ENCODE data around the gene LIPN. TPM values are rescaled to one million over a fixed set of nuclear protein-coding genes. Genes with fewer than 3 reads are reported as not detected.

LIPN gene
- total and polyA plus RNA-seq, 2 donors (not counting 1 experiment from before 2014, with no cell fraction given) = not detected

DNA sequence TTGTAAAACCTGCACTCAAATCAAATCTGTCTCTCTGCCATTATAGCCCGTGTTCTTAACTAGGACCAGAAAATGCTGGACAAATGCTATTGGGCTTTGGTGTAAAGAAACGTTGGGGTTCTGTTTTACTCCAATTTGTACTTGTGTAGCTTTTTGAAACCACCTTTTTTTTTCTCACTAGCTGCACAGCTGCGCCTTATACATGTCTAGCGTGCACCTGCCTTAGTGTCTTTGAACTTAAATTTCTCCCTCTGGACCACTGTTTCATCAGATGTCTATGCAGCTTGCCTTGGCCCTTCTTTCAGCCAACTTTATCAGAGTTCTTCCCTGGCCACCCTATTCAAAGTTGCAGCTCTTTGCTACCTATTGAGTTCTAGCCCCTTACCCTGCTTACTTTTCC is 49.8 kb downstream of the LIPN start:
- Histone ChIP-seq H4K20me1 (ENCODE audit: control insufficient read depth, extremely low read depth, insufficient read depth, low read length) (no peaks in the 10 kb centered on the region), H3K9ac (ENCODE audit: insufficient read depth, low read length) (no peak overlapping the region), H3K79me2 (ENCODE audit: control insufficient read depth, insufficient read depth, low read length) (no peaks in the 10 kb centered on the region), H3K9me3 (ENCODE audit: control insufficient read depth, insufficient read depth, low read depth, low read length) (no peaks in the 10 kb centered on the region), H3K4me2 (ENCODE audit: extremely low read depth, insufficient read depth, low read length) (no peak overlapping the region), H2AFZ (ENCODE audit: low read length) (no peak overlapping the region), H3K4me1 (ENCODE audit: control insufficient read depth, extremely low read depth, insufficient read depth, low read length) (peaks cover 2% of the 10 kb centered on the region), H3K27me3 (ENCODE audit: control insufficient read depth, insufficient read depth, low read length) (no peaks in the 10 kb centered on the region), H3K4me3 (replicated peaks in 1 of 4; ENCODE audit: control extremely low read depth in 1 of 4, insufficient read depth in 1 of 4, low read depth in 3 of 4, low read length in 4 of 4) (no peak overlapping the region), H3K27ac (ENCODE audit: insufficient read depth, low read length) (no peak overlapping the region), H3K36me3 (ENCODE audit: control insufficient read depth, insufficient read depth, low read length) (no peaks in the 10 kb centered on the region)
- no peak for DNase-seq (ENCODE audit: low read depth in 2 of 2)
- TF ChIP-seq, protein P1, sequence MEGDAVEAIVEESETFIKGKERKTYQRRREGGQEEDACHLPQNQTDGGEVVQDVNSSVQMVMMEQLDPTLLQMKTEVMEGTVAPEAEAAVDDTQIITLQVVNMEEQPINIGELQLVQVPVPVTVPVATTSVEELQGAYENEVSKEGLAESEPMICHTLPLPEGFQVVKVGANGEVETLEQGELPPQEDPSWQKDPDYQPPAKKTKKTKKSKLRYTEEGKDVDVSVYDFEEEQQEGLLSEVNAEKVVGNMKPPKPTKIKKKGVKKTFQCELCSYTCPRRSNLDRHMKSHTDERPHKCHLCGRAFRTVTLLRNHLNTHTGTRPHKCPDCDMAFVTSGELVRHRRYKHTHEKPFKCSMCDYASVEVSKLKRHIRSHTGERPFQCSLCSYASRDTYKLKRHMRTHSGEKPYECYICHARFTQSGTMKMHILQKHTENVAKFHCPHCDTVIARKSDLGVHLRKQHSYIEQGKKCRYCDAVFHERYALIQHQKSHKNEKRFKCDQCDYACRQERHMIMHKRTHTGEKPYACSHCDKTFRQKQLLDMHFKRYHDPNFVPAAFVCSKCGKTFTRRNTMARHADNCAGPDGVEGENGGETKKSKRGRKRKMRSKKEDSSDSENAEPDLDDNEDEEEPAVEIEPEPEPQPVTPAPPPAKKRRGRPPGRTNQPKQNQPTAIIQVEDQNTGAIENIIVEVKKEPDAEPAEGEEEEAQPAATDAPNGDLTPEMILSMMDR (conservative IDR thresholded peaks at IDR 0.05 in 1 of 2, IDR thresholded peaks at IDR 0.05 in 1 of 2; ENCODE audit: low read depth in 1 of 2, low read length in 2 of 2) = no peak
- no peak for TF ChIP-seq EZH2 (IDR thresholded peaks at IDR 0.05; ENCODE audit: low read length, missing control alignments)

DNA sequence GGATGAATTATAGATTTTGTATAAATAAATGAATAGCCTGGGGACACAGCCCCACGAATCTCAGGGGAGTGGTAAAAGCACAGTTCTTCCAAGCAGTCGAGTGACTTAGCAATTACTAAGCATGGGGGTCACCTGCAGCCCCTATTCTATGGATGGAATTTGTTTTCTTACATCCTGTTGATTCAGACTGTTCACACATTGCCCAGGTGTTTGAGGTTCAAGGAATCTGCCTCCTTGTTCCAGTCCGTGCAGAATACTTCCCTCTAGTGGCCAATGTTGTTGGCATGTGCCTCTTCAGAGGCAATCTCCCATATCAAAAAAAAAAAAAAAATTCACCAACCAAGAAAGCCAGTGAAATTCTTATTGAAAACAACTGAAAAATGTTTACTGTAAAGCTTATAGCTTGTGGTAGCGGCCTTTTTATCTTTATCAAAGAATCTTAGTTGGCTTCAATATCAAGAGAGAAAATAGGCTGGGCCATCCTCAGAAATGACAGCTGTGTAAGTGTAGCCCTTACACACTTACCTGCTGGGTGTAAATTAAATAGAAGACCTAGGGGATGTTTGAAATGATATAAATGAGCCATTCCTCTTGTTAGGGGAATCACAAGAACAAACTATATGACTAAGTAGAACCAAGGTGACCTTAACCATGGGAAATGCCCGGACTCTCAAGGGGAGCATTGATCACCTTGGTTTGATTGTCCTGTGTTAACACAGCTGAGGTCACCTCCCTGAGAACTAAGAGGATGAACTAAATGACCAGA is 50.6 kb downstream of the LIPN start:
- DNase-seq (ENCODE audit: low read depth in 2 of 2) = peak; percentile 69 to 76
- no peaks in the 10 kb centered on the region for H3K79me2 ChIP-seq (ENCODE audit: control insufficient read depth, insufficient read depth, low read length)
- H3K9me3 ChIP-seq (ENCODE audit: control insufficient read depth, insufficient read depth, low read depth, low read length) = no peaks in the 10 kb centered on the region
- peaks cover 2% of the 10 kb centered on the region for H3K4me1 ChIP-seq (ENCODE audit: control insufficient read depth, extremely low read depth, insufficient read depth, low read length)
- TF ChIP-seq, protein P1 (conservative IDR thresholded peaks at IDR 0.05 in 1 of 2, IDR thresholded peaks at IDR 0.05 in 1 of 2; ENCODE audit: low read depth in 1 of 2, low read length in 2 of 2) = peak; percentile 81 to 88
- TF ChIP-seq EZH2 (IDR thresholded peaks at IDR 0.05; ENCODE audit: low read length, missing control alignments) = no peak
- no peaks in the 10 kb centered on the region for H4K20me1 ChIP-seq (ENCODE audit: control insufficient read depth, extremely low read depth, insufficient read depth, low read length)
- H2AFZ ChIP-seq (ENCODE audit: low read length) = no peak overlapping the region
- H3K36me3 ChIP-seq (ENCODE audit: control insufficient read depth, insufficient read depth, low read length) = no peaks in the 10 kb centered on the region
- H3K4me3 ChIP-seq (replicated peaks in 1 of 4; ENCODE audit: control extremely low read depth in 1 of 4, insufficient read depth in 1 of 4, low read depth in 3 of 4, low read length in 4 of 4) = no peak overlapping the region
- H3K27ac ChIP-seq (ENCODE audit: insufficient read depth, low read length) = no peak overlapping the region
- H3K9ac ChIP-seq (ENCODE audit: insufficient read depth, low read length) = no peak overlapping the region
- no peaks in the 10 kb centered on the region for H3K27me3 ChIP-seq (ENCODE audit: control insufficient read depth, insufficient read depth, low read length)
- no peak overlapping the region for H3K4me2 ChIP-seq (ENCODE audit: extremely low read depth, insufficient read depth, low read length)

DNA sequence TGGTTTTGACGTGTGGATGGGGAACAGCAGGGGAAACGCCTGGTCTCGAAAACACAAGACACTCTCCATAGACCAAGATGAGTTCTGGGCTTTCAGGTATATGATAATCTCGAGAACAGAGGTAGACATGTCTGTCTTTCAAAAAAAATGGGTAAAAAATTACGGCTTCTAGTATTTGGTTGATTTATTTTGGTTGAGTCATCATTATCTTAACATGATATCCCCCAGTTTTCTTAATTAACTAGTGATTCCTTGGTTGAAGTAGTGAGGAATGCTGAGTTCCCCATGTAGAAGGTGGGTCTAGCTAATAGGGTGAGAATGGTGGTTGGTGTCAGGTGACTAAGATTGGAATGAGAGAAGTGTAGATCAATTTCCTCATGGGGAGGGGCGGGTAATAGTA is 53.4 kb downstream of the LIPN start:
- H4K20me1 ChIP-seq (ENCODE audit: control insufficient read depth, extremely low read depth, insufficient read depth, low read length) = no peaks in the 10 kb centered on the region
- TF ChIP-seq, protein P1 (conservative IDR thresholded peaks at IDR 0.05 in 1 of 2, IDR thresholded peaks at IDR 0.05 in 1 of 2; ENCODE audit: low read depth in 1 of 2, low read length in 2 of 2) = no peak
- no peak for TF ChIP-seq EZH2 (IDR thresholded peaks at IDR 0.05; ENCODE audit: low read length, missing control alignments)
- H3K9ac ChIP-seq (ENCODE audit: insufficient read depth, low read length) = no peak overlapping the region
- DNase-seq (ENCODE audit: low read depth in 2 of 2) = no peak
- no peak overlapping the region for H3K4me2 ChIP-seq (ENCODE audit: extremely low read depth, insufficient read depth, low read length)
- H3K4me3 ChIP-seq (replicated peaks in 1 of 4; ENCODE audit: control extremely low read depth in 1 of 4, insufficient read depth in 1 of 4, low read depth in 3 of 4, low read length in 4 of 4) = no peak overlapping the region
- no peaks in the 10 kb centered on the region for H3K79me2 ChIP-seq (ENCODE audit: control insufficient read depth, insufficient read depth, low read length)
- H3K27me3 ChIP-seq (ENCODE audit: control insufficient read depth, insufficient read depth, low read length) = no peaks in the 10 kb centered on the region
- H3K27ac ChIP-seq (ENCODE audit: insufficient read depth, low read length) = no peak overlapping the region
- no peak overlapping the region for H2AFZ ChIP-seq (ENCODE audit: low read length)
- no peaks in the 10 kb centered on the region for H3K36me3 ChIP-seq (ENCODE audit: control insufficient read depth, insufficient read depth, low read length)
- H3K9me3 ChIP-seq (ENCODE audit: control insufficient read depth, insufficient read depth, low read depth, low read length) = no peaks in the 10 kb centered on the region
- H3K4me1 ChIP-seq (ENCODE audit: control insufficient read depth, extremely low read depth, insufficient read depth, low read length) = peaks cover 2% of the 10 kb centered on the region
